ENCODE data around the gene FRMD4B. TPM values are rescaled to one million over a fixed set of nuclear protein-coding genes. Genes with fewer than 3 reads are reported as not detected.

FRMD4B gene
- total RNA-seq, 1 donor from 2014 or later: not detected

- POLR2A ChIA-PET: no interaction called here
- TF ChIP-seq CTCF (IDR thresholded peaks at IDR 0.05): no peak
- intact Hi-C loops (cut with micrococcal nuclease): no loop called here
Measured at GRCh38 chr3:69304396-69304795, 81.5 kb downstream of the FRMD4B start.

GRCh38 chr3:69300296-69300695, 85.6 kb downstream of the FRMD4B start:
- TF ChIP-seq CTCF (IDR thresholded peaks at IDR 0.05): no peak
- H3K4me3 Mint-ChIP-seq: no peak overlapping the region
- ChIA-PET CTCF (interaction anchor here (1.4 to 1.7 kb wide), 2 partner anchors 139 to 179 kb away, joined by 3 to 7 read pairs; no protein-coding TSS in a partner anchor), POLR2A (no interaction called here)
- H3K4me1 Mint-ChIP-seq: no peaks in the 10 kb centered on the region
- no peaks in the 10 kb centered on the region for H3K36me3 Mint-ChIP-seq (ENCODE audit: low read depth)
- DNase-seq: no peak
- H3K27me3 Mint-ChIP-seq: no peaks in the 10 kb centered on the region
- no peaks in the 10 kb centered on the region for H3K9me3 Mint-ChIP-seq
- no peak for ATAC-seq (ENCODE audit: low read depth)
- intact Hi-C loops (cut with micrococcal nuclease): no loop called here
- H3K27ac Mint-ChIP-seq: no peak overlapping the region

More at GRCh38 chr3:69304396-69304795, 81.5 kb downstream of the FRMD4B start:
- Mint-ChIP-seq H3K27ac (no peak overlapping the region), H3K9me3 (no peaks in the 10 kb centered on the region), H3K4me1 (peaks cover 7% of the 10 kb centered on the region), H3K4me3 (no peak overlapping the region), H3K27me3 (no peaks in the 10 kb centered on the region), H3K36me3 (ENCODE audit: low read depth) (no peaks in the 10 kb centered on the region)
- ATAC-seq (ENCODE audit: low read depth) (no peak), DNase-seq (no peak)
- CTCF ChIA-PET: interaction anchor here (1.3 to 3.7 kb wide), 3 partner anchors 12 to 183 kb away, joined by 4 to 31 read pairs (median 14); partner anchors contain the start of gene LMOD3

GRCh38 chr3:69299344-69299743, 86.5 kb downstream of the FRMD4B start:
- Mint-ChIP-seq H3K9me3 (no peaks in the 10 kb centered on the region), H3K27me3 (no peaks in the 10 kb centered on the region), H3K4me1 (no peaks in the 10 kb centered on the region), H3K4me3 (no peak overlapping the region), H3K27ac (no peak overlapping the region), H3K36me3 (ENCODE audit: low read depth) (no peaks in the 10 kb centered on the region)
- no peak for TF ChIP-seq CTCF (IDR thresholded peaks at IDR 0.05)
- ChIA-PET CTCF (interaction anchor here (1.4 kb wide), 1 partner anchor 178 kb away, joined by 3 read pairs; no protein-coding TSS in a partner anchor), POLR2A (no interaction called here)
- ATAC-seq (ENCODE audit: low read depth) (no peak), DNase-seq (no peak)
- intact Hi-C loops (cut with micrococcal nuclease): no loop called here

- ATAC-seq (ENCODE audit: low read depth): no peak
- Mint-ChIP-seq H3K4me3 (no peak overlapping the region), H3K9me3 (no peaks in the 10 kb centered on the region), H3K27me3 (no peaks in the 10 kb centered on the region), H3K27ac (no peak overlapping the region), H3K36me3 (ENCODE audit: low read depth) (no peaks in the 10 kb centered on the region), H3K4me1 (no peaks in the 10 kb centered on the region)
- intact Hi-C loops (cut with micrococcal nuclease): no loop called here
- CTCF ChIA-PET: no interaction called here
- no peak for DNase-seq
- POLR2A ChIA-PET: no interaction called here
- TF ChIP-seq CTCF (IDR thresholded peaks at IDR 0.05): no peak
Measured at GRCh38 chr3:69297501-69297900, 88.4 kb downstream of the FRMD4B start.

GRCh38 chr3:69296995-69297394, 88.9 kb downstream of the FRMD4B start:
- CTCF ChIA-PET: no interaction called here
- H3K27ac Mint-ChIP-seq: no peak overlapping the region
- H3K4me1 Mint-ChIP-seq: no peaks in the 10 kb centered on the region
- POLR2A ChIA-PET: no interaction called here
- ATAC-seq (ENCODE audit: low read depth) (no peak), DNase-seq (no peak)
- H3K4me3 Mint-ChIP-seq: no peak overlapping the region
- no peak for TF ChIP-seq CTCF (IDR thresholded peaks at IDR 0.05)
- intact Hi-C loops (cut with micrococcal nuclease): no loop called here
- no peaks in the 10 kb centered on the region for H3K27me3 Mint-ChIP-seq
- H3K36me3 Mint-ChIP-seq (ENCODE audit: low read depth): no peaks in the 10 kb centered on the region
- H3K9me3 Mint-ChIP-seq: no peaks in the 10 kb centered on the region

Measured in activated B cell treated with CpG ODN at 0.5 μM for 24 hours (primary cell).